ENCODE data around the gene SPAG16. TPM values are rescaled to one million over a fixed set of nuclear protein-coding genes. Genes with fewer than 3 reads are reported as not detected.

The SPAG16 gene
- total RNA-seq, 1 donor from 2014 or later = 16.7 TPM

DNA sequence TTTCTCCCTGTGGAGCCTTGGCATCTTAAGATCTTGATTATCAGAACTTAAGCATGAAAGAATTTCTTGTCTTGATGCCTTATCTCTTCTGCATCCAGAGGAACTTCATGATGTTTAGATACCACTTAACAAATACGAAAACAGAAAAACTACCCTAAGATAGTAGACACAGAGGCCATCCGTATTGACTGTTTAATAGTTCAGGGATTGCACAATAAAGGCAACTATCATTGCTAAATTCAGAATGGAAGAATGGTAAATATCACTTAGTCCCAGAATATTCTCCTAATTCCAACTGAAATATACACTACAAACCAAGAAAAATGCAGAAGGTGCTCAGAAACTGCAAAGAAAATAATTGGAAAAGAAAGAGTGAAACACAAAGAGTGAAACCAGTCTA lies 912.0 kb downstream of the SPAG16 start:
- H3K27me3 Mint-ChIP-seq (ENCODE audit: low read depth, unreplicated experiment) = no peaks in the 10 kb centered on the region
- H3K36me3 ChIP-seq (ENCODE audit: insufficient read depth, low read length) = no peaks in the 10 kb centered on the region
- H3K79me2 ChIP-seq (ENCODE audit: insufficient read depth, low read length) = no peaks in the 10 kb centered on the region
- no peaks in the 10 kb centered on the region for H4K20me1 ChIP-seq (ENCODE audit: insufficient read depth, low read length)
- TF ChIP-seq CTCF (IDR thresholded peaks at IDR 0.05; ENCODE audit: insufficient read depth, low read depth, low read length) (no peak), EZH2 (IDR thresholded peaks at IDR 0.05; ENCODE audit: insufficient read depth, low read length) (no peak)
- peaks cover 8% of the 10 kb centered on the region for H3K4me1 Mint-ChIP-seq (ENCODE audit: low read depth, unreplicated experiment)
- no peak overlapping the region for H3K4me2 ChIP-seq (ENCODE audit: low read length)
- no peak overlapping the region for H2AFZ ChIP-seq (ENCODE audit: low read depth, low read length)
- H3K9me3 Mint-ChIP-seq (ENCODE audit: unreplicated experiment) = no peaks in the 10 kb centered on the region
- no peak overlapping the region for H3K9ac ChIP-seq (ENCODE audit: low read length)
- no peak overlapping the region for H3K4me3 ChIP-seq (ENCODE audit: insufficient read depth, low read depth, low read length)
- FAIRE-seq (no peak), DNase-seq (ENCODE audit: low read depth) (no peak)
- no peaks in the 10 kb centered on the region for H3K27me3 ChIP-seq (ENCODE audit: insufficient read depth, low read length)
- H3K27ac ChIP-seq (ENCODE audit: low read depth, low read length) = no peak overlapping the region
- H3K9me3 ChIP-seq (ENCODE audit: insufficient read depth, low read depth, low read length) = no peaks in the 10 kb centered on the region
- no peaks in the 10 kb centered on the region for H3K36me3 Mint-ChIP-seq (ENCODE audit: low read depth, unreplicated experiment)
- no peaks in the 10 kb centered on the region for H3K4me1 ChIP-seq (ENCODE audit: insufficient read depth, low read length)
- H3K27ac Mint-ChIP-seq (ENCODE audit: unreplicated experiment) = no peak overlapping the region
- no peak overlapping the region for H3K4me3 Mint-ChIP-seq (ENCODE audit: unreplicated experiment)

GRCh38 chr2:214201892-214202291 lies 917.6 kb downstream of the SPAG16 start:
- Histone ChIP-seq H4K20me1 (ENCODE audit: insufficient read depth, low read length) (no peaks in the 10 kb centered on the region), H3K4me2 (ENCODE audit: low read length) (no peak overlapping the region), H3K27me3 (ENCODE audit: insufficient read depth, low read length) (no peaks in the 10 kb centered on the region), H3K4me1 (ENCODE audit: insufficient read depth, low read length) (no peaks in the 10 kb centered on the region), H3K9ac (ENCODE audit: low read length) (no peak overlapping the region), H3K4me3 (ENCODE audit: insufficient read depth, low read depth, low read length) (no peak overlapping the region), H3K36me3 (ENCODE audit: insufficient read depth, low read length) (no peaks in the 10 kb centered on the region), H2AFZ (ENCODE audit: low read depth, low read length) (no peak overlapping the region), H3K9me3 (ENCODE audit: insufficient read depth, low read depth, low read length) (no peaks in the 10 kb centered on the region), H3K27ac (ENCODE audit: low read depth, low read length) (no peak overlapping the region), H3K79me2 (ENCODE audit: insufficient read depth, low read length) (no peaks in the 10 kb centered on the region)
- no peak overlapping the region for H3K27ac Mint-ChIP-seq (ENCODE audit: unreplicated experiment)
- DNase-seq (ENCODE audit: low read depth) (no peak), FAIRE-seq (no peak)
- TF ChIP-seq CTCF (IDR thresholded peaks at IDR 0.05; ENCODE audit: insufficient read depth, low read depth, low read length) (no peak), EZH2 (IDR thresholded peaks at IDR 0.05; ENCODE audit: insufficient read depth, low read length) (no peak)
- no peak overlapping the region for H3K4me3 Mint-ChIP-seq (ENCODE audit: unreplicated experiment)
- no peaks in the 10 kb centered on the region for H3K9me3 Mint-ChIP-seq (ENCODE audit: unreplicated experiment)
- H3K27me3 Mint-ChIP-seq (ENCODE audit: low read depth, unreplicated experiment) = no peaks in the 10 kb centered on the region
- H3K36me3 Mint-ChIP-seq (ENCODE audit: low read depth, unreplicated experiment) = no peaks in the 10 kb centered on the region
- H3K4me1 Mint-ChIP-seq (ENCODE audit: low read depth, unreplicated experiment) = peaks cover 2% of the 10 kb centered on the region

- H3K27me3 ChIP-seq (ENCODE audit: insufficient read depth, low read length) = no peaks in the 10 kb centered on the region
- no peaks in the 10 kb centered on the region for H3K36me3 ChIP-seq (ENCODE audit: insufficient read depth, low read length)
- no peaks in the 10 kb centered on the region for H3K9me3 ChIP-seq (ENCODE audit: insufficient read depth, low read depth, low read length)
- no peak overlapping the region for H3K9ac ChIP-seq (ENCODE audit: low read length)
- H3K4me2 ChIP-seq (ENCODE audit: low read length) = no peak overlapping the region
- DNase-seq (ENCODE audit: low read depth) (peak; percentile 30), FAIRE-seq (no peak)
- Mint-ChIP-seq H3K4me3 (ENCODE audit: unreplicated experiment) (no peak overlapping the region), H3K9me3 (ENCODE audit: unreplicated experiment) (no peaks in the 10 kb centered on the region), H3K4me1 (ENCODE audit: low read depth, unreplicated experiment) (peaks cover 2% of the 10 kb centered on the region), H3K27ac (ENCODE audit: unreplicated experiment) (no peak overlapping the region), H3K36me3 (ENCODE audit: low read depth, unreplicated experiment) (no peaks in the 10 kb centered on the region), H3K27me3 (ENCODE audit: low read depth, unreplicated experiment) (no peaks in the 10 kb centered on the region)
- no peaks in the 10 kb centered on the region for H3K79me2 ChIP-seq (ENCODE audit: insufficient read depth, low read length)
- no peaks in the 10 kb centered on the region for H3K4me1 ChIP-seq (ENCODE audit: insufficient read depth, low read length)
- H2AFZ ChIP-seq (ENCODE audit: low read depth, low read length) = no peak overlapping the region
- TF ChIP-seq EZH2 (IDR thresholded peaks at IDR 0.05; ENCODE audit: insufficient read depth, low read length) (no peak), CTCF (IDR thresholded peaks at IDR 0.05; ENCODE audit: insufficient read depth, low read depth, low read length) (no peak)
- no peaks in the 10 kb centered on the region for H4K20me1 ChIP-seq (ENCODE audit: insufficient read depth, low read length)
- no peak overlapping the region for H3K27ac ChIP-seq (ENCODE audit: low read depth, low read length)
- H3K4me3 ChIP-seq (ENCODE audit: insufficient read depth, low read depth, low read length) = no peak overlapping the region
Measured at GRCh38 chr2:214203214-214203613, 919.0 kb downstream of the SPAG16 start.

Measured in astrocyte (in vitro differentiated cells and primary cell).